Activated effector memory CD4-positive, alpha-beta T cell treated with Interleukin-2 at 50 U/mL for 16 hours (primary cell): ENCODE data around the gene ANKRD2.

Experiments
- DNase-seq: peaks from one replicate; pipeline ENCODE4 v3.0.0-alpha.2; 2020

Gene ANKRD2

GRCh38 chr10:97598407-97599271, 26.1 kb downstream of the ANKRD2 start:
- no peak for DNase-seq

GRCh38 chr10:97599272-97599619, 26.7 kb downstream of the ANKRD2 start:
- no peak for DNase-seq

- DNase-seq: no peak
These were observed 28.0 kb downstream of the ANKRD2 start for GRCh38 chr10:97600616-97601015.

GRCh38 chr10:97601268-97602215, 29.0 kb downstream of the ANKRD2 start:
- no peak for DNase-seq

- no peak for DNase-seq
These were observed 34.6 kb downstream of the ANKRD2 start for GRCh38 chr10:97607095-97607636.

GRCh38 chr10:97608991-97609561, 36.5 kb downstream of the ANKRD2 start:
- no peak for DNase-seq

- no peak for DNase-seq
These were observed 38.9 kb downstream of the ANKRD2 start for GRCh38 chr10:97611473-97611872.

- no peak for DNase-seq
These were observed 39.8 kb downstream of the ANKRD2 start for GRCh38 chr10:97612386-97612785.

- DNase-seq: no peak
These were observed 45.7 kb downstream of the ANKRD2 start for GRCh38 chr10:97618285-97618684.

- DNase-seq: no peak
These were observed 46.2 kb downstream of the ANKRD2 start for GRCh38 chr10:97618733-97619132.

- no peak for DNase-seq
These were observed 50.7 kb downstream of the ANKRD2 start for GRCh38 chr10:97623277-97623676.

- DNase-seq: no peak
These were observed 55.2 kb downstream of the ANKRD2 start for GRCh38 chr10:97627731-97628130.

- DNase-seq: no peak
These were observed 55.6 kb downstream of the ANKRD2 start for GRCh38 chr10:97628228-97628627.

- no peak for DNase-seq
These were observed 56.7 kb downstream of the ANKRD2 start for GRCh38 chr10:97629289-97629688.

- no peak for DNase-seq
These were observed 58.5 kb downstream of the ANKRD2 start for GRCh38 chr10:97631098-97631497.

GRCh38 chr10:97632949-97633884, 60.6 kb downstream of the ANKRD2 start, which contains the start of gene MORN4:
MORN4 (minus strand) TSS chr10:97633500; CDS start chr10:97619653, 13,847 bp downstream.
- peak; percentile 86 for DNase-seq
